ENCODE measurements around the gene CYB561A3.
"Not testable (repeated sequence)": the region's sequence is repeated elsewhere in the genome, so short reads cannot be mapped to it uniquely, and the experiment has no call there.

Gene CYB561A3

GRCh38 chr11:61361741-61362541, at the start of gene CYB561A3, which contains the start of gene TMEM138:
CYB561A3 (minus strand) TSS chr11:61361882; CDS start chr11:61356713, 5,169 bp downstream.
TMEM138 (plus strand) TSS chr11:61362374; CDS start chr11:61364391, 2,017 bp downstream.
- peak; percentile 94 for DNase-seq

GRCh38 chr11:61406991-61407728, 45.5 kb upstream of the CYB561A3 start:
- no peak for DNase-seq

GRCh38 chr11:61406067-61406466, 44.4 kb upstream of the CYB561A3 start:
- DNase-seq: no peak

GRCh38 chr11:61404641-61405040, 43.0 kb upstream of the CYB561A3 start:
- DNase-seq: no peak

DNA sequence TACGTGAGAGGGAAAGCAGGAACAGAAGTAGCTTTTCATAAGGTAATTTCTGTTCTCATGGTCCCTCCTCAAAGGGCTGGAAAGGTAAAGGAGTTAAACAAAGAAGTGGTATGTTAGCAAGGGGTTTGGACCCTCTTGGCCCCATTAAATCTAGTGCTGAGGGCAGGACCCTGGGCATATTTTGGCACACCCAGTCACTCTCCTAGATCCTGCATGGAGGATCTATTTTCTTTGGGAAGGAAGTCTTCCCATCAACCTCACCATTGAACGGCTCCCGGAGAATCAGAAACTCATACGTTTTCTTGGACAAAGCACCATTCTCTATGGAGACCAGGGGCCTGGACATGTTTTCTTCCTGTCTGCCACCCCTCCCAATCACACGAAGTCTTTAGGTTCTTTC, 42.4 kb upstream of the CYB561A3 start:
- DNase-seq: no peak

DNA sequence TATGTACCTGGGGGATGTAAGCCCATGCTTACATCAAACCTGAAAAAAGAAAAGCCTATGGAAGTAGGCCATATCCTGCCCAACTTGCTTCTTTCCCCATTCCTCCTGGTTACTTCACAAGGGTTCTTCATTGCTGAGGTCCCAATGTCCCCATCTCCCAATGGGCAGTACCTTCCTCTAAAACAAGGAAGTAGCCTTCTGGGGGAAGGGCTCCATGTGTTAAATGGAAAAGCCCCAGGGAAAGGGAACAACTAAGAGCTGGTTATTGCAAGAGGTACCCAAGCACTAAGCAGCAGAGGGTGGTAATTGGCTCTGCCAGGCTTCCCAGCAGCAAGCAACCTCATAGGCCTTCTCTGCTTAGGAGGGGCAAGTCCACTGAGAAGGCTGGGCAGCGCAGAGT, 42.0 kb upstream of the CYB561A3 start:
- no peak for DNase-seq

- no peak for DNase-seq
Measured at GRCh38 chr11:61401573-61401972, 39.9 kb upstream of the CYB561A3 start.

- no peak for DNase-seq
Measured at GRCh38 chr11:61401173-61401572, 39.5 kb upstream of the CYB561A3 start.

GRCh38 chr11:61392981-61393595, 31.4 kb upstream of the CYB561A3 start:
- no peak for DNase-seq

- no peak for DNase-seq
Measured at GRCh38 chr11:61390161-61390560, 28.5 kb upstream of the CYB561A3 start.

DNA sequence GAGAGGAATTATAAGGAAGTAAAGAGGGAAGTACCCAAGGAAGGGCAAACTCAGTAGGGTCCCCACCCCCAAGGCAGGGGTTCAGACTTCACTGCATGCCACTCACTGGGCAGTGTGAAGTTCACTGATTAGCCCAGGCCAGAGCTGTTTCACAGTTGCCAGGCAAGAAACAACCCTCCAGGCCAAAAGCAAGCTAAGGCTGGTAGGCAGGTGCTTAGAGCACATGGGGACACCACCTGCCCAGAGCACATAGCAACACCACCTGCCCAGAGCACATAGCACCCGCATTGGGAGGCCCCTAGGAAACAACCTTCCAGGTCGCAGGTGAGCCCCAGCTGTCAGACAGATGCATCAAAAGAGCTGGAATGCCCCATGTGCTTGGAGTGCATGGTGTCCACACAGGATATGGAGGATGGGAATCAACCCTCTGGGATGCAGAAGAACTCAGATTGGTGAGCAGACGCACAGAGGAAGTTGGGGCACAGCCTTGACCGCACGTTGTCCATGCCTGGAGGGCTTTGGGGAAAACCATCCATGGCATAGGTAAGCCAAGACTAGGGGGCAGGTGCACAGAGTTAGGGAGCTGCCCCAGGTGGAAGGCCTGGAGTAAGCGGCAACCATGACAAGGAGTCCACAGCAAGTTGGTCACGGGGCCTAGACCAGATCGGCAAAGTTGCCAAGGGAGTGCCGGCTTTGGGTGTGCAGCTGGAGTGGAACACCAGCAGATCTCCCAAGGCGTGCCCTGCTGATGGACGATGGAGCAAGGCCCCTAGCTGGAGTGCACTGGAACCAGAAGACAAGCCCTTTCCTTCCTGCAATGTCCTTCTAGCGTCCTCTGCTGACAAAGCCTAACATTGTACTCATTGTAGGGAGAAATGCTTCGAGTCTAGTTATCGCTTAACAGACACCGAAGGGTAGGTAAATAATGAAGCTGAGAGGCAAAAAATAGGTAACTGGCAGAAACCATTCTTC, 22.9 kb upstream of the CYB561A3 start:
- DNase-seq: no peak

- DNase-seq: not testable (repeated sequence)
Measured at GRCh38 chr11:61383859-61384258, 22.2 kb upstream of the CYB561A3 start.

- DNase-seq: no peak
Measured at GRCh38 chr11:61380884-61381283, 19.2 kb upstream of the CYB561A3 start.

GRCh38 chr11:61378713-61379313, 17.1 kb upstream of the CYB561A3 start:
- DNase-seq: no peak

- DNase-seq: no peak
Measured at GRCh38 chr11:61377461-61378160, 15.9 kb upstream of the CYB561A3 start.

DNA sequence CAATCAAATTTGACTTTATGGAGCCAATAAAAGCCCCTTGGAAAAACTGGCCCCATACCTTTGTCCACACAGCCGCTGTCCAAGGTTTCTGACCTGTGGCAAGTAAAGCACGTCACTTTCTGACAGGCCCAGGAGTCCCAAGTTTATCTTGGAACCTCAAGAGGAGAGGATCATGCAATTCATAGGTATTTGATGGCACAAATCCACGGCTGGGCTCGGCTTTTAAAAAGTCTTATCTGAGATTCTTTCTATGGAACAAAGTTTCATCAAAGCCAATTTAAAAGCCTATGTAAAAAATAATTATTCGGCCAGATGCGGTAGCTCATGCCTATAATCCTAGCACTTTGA, 14.1 kb upstream of the CYB561A3 start:
- DNase-seq: no peak

DNA sequence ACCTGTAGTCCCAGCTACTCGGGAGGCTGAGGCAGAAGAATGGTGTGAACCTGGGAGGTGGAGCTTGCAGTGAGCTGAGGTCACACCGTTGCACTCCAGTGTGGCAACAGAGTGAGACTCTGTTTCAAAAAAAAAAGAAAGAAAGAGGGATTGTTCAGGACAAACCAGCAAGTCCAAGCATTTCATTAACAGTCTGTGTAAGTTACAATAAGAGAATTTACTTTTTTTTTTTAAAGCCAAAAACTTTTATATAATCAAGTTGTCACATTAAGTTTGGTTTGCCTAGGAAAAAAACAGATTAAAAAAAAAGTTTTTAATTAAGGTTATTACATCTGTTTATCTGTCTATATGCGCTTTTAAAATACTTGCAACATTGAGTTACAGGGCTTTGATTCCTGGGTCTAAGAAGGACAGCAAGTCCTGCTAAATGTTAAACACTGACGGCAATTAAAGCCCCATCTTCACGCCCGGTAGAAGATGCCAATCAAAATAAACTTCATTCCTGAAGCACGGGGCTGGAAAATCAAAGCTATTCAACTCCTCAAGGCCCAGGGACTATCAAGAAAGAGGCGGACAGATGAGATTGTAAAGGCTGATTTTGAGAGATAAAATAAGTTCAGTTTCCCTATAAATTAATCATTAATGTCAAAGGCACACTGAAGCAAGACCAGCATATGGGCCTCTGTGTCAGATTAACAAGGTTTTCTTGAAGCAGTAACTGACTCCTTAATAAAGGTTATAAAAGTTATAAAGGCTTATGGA, 11.2 kb upstream of the CYB561A3 start:
- no peak for DNase-seq

GRCh38 chr11:61370349-61371005, 8.8 kb upstream of the CYB561A3 start:
- DNase-seq: no peak

- DNase-seq: no peak
Measured at GRCh38 chr11:61369372-61370348, 8.0 kb upstream of the CYB561A3 start.

Measured in stimulated activated CD4-positive, alpha-beta T cell treated with anti-CD3 and anti-CD28 coated beads, Interleukin-1b, Interleukin-23, amount 100 ng/mL, for 48 hours (primary cell).